GM18909 (cell line): ENCODE measurements around the gene NEURL1.
"Not testable (repeated sequence)": the region's sequence is repeated elsewhere in the genome, so short reads cannot be mapped to it uniquely, and the experiment has no call there.

Source experiments
- ATAC-seq: cut with Tn5 transposase; IDR thresholded peaks from one replicate; pipeline ENCODE4 v1.9.1; 2021; ENCODE audit warnings: mild to moderate bottlenecking; ENCODE audit not compliant: unreplicated experiment, poor library complexity

The NEURL1 gene

DNA sequence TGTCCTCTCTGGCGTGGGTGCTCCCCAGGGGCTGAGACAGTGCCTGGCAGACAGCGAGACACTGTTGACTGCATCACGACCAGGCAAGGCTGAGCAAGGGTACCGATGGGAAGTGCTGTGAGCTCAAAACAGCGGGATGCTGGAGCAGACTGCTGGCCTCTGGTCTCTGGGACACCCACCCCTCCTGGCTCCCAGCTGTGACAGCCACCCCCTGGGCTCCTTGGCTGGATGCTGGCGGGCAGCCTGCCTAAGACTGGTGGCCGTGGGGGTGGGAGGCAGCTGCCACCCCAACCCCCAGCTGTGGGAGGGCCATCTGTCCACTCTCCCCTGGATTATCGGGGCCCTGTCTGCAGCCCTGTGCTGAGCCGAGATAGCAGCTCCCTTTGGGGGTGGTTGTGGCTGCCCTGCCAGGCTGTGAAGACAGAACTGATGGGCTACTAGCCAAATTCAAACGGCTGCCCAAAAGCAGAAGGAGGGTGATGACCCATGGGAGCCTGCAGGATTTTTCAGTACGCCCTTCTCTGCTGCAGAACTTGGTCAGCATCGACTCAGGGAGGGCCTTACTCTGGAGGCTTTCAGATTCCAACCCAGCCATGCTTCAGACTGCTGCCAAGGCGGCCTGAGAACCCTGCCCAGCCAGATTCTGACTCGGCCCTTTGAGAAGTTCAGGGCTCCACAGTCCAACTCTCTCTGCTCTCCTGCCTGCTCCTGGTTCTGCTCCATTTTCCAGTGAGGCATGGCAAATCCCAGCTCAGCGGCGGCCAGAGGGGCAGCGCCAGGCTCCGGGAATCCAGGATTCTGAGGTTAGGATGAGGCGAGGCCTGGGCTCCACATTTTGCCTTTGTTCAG, 125.3 kb downstream of the NEURL1 start:
- no peak for ATAC-seq

- no peak for ATAC-seq
These were observed 126.2 kb downstream of the NEURL1 start for GRCh38 chr10:103619424-103620351.

GRCh38 chr10:103620352-103620740, 126.8 kb downstream of the NEURL1 start:
- ATAC-seq: no peak

DNA sequence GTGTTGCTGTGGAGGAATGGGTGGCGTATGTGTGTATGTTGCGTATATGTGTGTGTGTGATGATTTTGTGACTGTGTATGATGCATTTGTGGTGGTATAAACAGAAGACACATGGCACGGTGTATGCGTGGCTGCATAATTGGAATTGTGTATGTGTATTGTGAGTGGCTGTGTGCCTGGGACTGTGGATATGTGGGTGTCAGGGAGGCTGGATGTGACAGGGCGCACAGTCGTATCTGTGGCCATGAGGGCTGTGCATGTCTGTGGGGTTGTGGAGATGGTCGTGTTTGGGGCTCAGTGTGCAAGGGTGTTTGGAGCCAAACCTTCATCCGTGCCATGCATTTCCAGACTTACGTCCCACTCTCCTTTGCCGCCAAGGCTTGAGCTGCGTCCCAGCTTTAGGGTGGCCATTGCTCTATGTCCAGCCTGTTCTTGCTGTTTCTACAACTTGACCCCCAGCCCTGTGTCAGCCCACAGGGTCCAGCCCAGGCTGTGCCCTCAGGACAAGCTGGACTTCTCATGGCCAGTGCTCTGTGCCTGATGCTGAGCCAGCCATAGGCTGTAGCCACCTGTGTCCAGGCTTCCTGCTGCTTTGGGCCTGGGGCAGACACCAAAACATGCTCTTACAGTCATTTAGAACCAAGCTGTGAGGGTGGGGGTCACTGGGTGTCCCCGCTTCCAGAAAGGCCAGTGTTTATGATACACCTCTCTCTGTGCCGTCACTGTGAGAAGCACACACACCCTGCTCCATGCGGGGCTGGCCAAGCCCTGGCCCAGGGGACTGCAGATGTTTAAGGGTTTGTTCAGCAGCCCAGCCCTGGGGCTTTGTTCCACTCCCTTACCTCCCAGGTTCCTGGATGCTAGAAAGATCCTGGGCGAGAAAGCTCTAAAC, 127.6 kb downstream of the NEURL1 start:
- ATAC-seq: no peak

GRCh38 chr10:103621783-103622125, 128.2 kb downstream of the NEURL1 start:
- no peak for ATAC-seq

GRCh38 chr10:103622286-103622685, 128.8 kb downstream of the NEURL1 start:
- ATAC-seq: no peak

DNA sequence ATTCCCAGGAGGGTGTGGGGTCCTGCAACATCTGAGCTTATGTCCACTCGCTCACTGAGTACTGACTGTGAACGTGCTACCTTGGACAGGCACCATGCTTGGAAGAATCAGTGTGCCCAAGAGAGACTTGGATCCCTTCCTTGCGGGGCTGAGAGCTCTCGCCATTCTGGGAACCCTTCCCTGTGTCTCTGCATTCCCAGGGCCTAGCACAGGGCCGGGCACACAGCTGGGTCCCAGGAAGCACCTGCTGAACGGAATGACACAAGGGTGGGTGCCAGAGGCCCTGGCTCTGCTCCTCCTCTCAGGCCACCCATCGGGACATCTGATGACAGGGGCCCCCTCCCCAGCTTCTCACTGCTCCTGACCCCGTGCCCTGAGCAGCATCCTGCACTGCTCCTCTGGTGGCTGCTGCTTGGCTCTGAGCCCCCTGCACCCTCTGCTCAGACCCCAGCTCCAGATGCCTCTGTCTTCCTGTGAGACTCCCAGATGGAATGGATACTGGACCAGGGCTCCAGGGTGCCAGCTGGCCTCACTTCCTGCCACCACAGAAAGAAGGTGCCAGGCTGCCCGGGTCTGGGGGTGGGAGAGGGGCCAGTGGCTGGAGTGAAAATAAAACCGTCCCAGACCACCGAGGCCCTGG, 129.6 kb downstream of the NEURL1 start:
- no peak for ATAC-seq

GRCh38 chr10:103626178-103626577, 132.7 kb downstream of the NEURL1 start:
- ATAC-seq: no peak

DNA sequence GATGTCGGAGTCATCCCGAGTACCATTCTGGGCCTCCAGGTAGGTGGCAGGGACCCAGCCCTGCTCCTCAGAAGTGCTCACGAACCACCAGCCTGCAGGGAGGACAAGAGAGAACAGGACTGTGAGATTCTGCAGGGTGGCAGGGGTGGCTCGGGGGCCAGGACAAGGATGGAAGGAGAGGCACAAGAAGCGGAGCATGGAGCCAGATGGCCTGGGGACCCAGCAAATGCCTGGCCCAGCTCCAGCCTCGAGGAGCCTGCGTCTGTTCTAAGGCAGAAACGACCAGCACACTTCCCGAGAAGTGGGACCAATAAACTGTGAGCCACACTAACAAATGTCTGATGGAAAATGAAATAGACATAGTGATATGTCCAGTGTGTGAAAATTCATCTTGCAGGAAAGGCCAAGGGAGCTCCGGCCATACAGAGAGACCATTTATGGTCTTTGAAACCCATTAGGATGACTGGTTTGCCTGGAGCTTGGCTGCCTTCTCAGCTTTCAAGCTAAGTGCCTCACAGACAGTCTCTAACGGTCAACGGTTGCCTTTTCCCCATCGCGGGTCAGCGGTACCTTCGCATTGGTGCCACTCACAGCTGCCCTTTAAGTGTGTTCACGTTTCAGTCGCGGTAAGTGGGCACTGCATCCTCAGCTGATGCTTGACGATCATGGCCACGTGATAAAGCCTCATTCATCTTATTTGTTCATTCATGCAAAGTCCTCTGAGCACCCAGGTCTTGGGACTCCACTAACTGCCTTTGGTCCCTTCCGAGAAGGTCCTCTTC, 133.8 kb downstream of the NEURL1 start:
- ATAC-seq: no peak

GRCh38 chr10:103627893-103628292, 134.4 kb downstream of the NEURL1 start:
- ATAC-seq: no peak

- ATAC-seq: no peak
These were observed 136.1 kb downstream of the NEURL1 start for GRCh38 chr10:103629581-103629980.

GRCh38 chr10:103630156-103630555, 136.7 kb downstream of the NEURL1 start:
- no peak for ATAC-seq

GRCh38 chr10:103632247-103632642, 138.7 kb downstream of the NEURL1 start:
- ATAC-seq: no peak

GRCh38 chr10:103632871-103633270, 139.4 kb downstream of the NEURL1 start:
- ATAC-seq: not testable (repeated sequence)

- no peak for ATAC-seq
These were observed 140.3 kb downstream of the NEURL1 start for GRCh38 chr10:103633846-103634245.

GRCh38 chr10:103635580-103635979, 142.1 kb downstream of the NEURL1 start:
- no peak for ATAC-seq

GRCh38 chr10:103636492-103636891, 143.0 kb downstream of the NEURL1 start:
- no peak for ATAC-seq

GRCh38 chr10:103637011-103637410, 143.5 kb downstream of the NEURL1 start:
- ATAC-seq: no peak

GRCh38 chr10:103637927-103638557, 144.5 kb downstream of the NEURL1 start:
- ATAC-seq: no peak
